COLO829 (cell line): ENCODE data around the gene AGPAT1.
"Not testable (repeated sequence)": the region's sequence is repeated elsewhere in the genome, so short reads cannot be mapped to it uniquely, and the experiment has no call there.

ENCODE experiments used
- DNase-seq: peaks from one replicate; pipeline ENCODE4 v3.0.0; 2012; ENCODE audit warnings: low spot score

AGPAT1 gene

GRCh38 chr6:32175711-32176475, at the start of gene AGPAT1:
Gene AGPAT1, minus strand, starts transcription at chr6:32176084. Its CDS starts 4,588 bp downstream, at chr6:32171496.
- peak; percentile 96 for DNase-seq

DNA sequence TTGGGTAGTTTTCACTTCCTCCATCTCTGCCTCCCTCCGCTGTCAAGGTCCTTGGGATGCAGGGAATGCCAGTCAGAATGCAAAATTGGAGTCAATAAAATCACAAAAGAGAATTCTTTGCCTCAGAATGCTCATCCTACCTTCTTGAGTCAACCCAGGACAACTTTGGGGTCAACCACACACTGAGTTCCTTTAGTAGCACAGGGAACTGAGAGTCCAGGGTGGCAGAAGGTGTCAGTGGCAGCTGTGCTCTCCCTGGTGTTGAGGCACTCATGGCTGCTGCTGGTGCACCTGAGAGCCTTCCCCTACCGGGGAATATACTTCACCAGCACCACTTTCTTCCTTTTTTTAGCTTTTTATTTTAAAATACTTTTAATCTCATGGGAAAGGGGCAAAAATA, 48.8 kb upstream of the AGPAT1 start:
- DNase-seq, result no peak

GRCh38 chr6:32223258-32224235, 47.7 kb upstream of the AGPAT1 start, which contains the start of gene NOTCH4:
Gene NOTCH4, minus strand, starts transcription at chr6:32224067. Its CDS starts 139 bp downstream, at chr6:32223928.
- DNase-seq, result no peak

DNA sequence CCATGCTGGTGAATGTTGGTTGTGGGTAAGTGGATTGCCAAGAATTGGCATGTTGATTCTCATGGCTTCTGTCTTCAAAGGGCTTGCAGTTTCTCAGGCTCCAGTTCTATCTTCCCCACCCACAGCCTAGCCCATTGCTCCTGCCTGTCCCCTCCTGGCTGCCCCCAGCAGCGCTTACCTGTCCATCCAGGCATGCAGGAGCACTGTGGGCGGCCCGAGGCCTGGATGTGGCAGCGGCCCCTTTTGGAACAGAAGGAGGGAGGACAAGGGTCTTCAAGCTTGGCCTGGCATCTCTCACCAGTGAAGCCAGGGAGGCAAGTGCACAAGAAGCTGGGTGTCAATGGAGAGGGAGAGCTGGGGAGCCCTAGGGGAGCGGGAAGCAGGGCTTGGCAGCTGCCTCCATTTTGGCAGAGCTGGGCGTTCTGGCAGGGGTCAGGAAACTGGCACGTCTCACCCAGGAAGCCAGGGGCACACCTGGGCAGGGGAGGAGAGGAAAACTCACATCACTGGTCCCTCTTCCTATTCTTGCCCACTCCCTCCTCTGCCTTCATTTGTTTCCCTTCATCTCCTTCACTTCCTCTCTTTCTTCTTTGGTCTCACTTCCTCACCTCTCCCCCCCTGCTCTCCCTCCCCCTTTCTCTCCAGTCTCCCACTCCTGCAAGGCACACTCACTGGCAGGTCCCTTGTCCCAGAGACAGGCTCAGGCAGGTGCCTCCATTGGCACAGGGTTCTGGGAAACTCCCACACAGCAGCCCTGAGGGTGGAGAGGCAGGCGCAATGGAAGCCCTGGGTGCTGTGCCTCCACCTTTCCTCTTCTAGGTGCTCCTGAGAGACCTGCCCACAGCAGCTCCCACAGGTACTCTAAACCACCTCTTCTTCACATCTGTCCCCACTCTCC, 46.7 kb upstream of the AGPAT1 start:
- DNase-seq, result no peak

GRCh38 chr6:32220021-32220420, 44.1 kb upstream of the AGPAT1 start:
- no peak for DNase-seq

GRCh38 chr6:32218167-32218566, 42.3 kb upstream of the AGPAT1 start:
- DNase-seq, result no peak

GRCh38 chr6:32216998-32217397, 41.1 kb upstream of the AGPAT1 start:
- no peak for DNase-seq

GRCh38 chr6:32216285-32216684, 40.4 kb upstream of the AGPAT1 start:
- DNase-seq, result no peak

- DNase-seq, result no peak
Measured at GRCh38 chr6:32215617-32216016, 39.7 kb upstream of the AGPAT1 start.

- no peak for DNase-seq
Measured at GRCh38 chr6:32214126-32214525, 38.2 kb upstream of the AGPAT1 start.

- no peak for DNase-seq
Measured at GRCh38 chr6:32213649-32214048, 37.8 kb upstream of the AGPAT1 start.

GRCh38 chr6:32212076-32212760, 36.3 kb upstream of the AGPAT1 start:
- DNase-seq, result no peak

- DNase-seq, result not testable (repeated sequence)
Measured at GRCh38 chr6:32211432-32211831, 35.5 kb upstream of the AGPAT1 start.

GRCh38 chr6:32210191-32210601, 34.3 kb upstream of the AGPAT1 start:
- DNase-seq, result no peak

DNA sequence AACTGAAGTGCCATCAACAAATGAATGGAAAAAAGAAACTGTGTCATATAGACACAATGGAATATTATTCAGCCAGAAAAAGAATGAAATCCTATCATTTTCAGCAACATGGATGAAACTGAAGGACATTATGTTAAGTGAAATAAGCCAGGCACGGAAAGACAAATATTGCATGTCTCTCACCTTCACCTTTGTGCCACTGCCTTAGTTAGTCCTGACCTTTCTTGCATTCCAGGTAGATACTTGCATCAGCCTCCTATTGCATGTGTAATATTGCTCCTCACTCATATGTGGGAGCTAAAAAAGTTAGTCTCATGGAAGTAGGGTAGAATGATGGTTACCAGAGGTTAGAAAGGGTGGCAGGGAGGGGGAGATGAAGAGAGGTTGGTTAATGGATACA, 33.1 kb upstream of the AGPAT1 start:
- DNase-seq, result no peak

- no peak for DNase-seq
Measured at GRCh38 chr6:32204268-32204715, 28.4 kb upstream of the AGPAT1 start.

DNA sequence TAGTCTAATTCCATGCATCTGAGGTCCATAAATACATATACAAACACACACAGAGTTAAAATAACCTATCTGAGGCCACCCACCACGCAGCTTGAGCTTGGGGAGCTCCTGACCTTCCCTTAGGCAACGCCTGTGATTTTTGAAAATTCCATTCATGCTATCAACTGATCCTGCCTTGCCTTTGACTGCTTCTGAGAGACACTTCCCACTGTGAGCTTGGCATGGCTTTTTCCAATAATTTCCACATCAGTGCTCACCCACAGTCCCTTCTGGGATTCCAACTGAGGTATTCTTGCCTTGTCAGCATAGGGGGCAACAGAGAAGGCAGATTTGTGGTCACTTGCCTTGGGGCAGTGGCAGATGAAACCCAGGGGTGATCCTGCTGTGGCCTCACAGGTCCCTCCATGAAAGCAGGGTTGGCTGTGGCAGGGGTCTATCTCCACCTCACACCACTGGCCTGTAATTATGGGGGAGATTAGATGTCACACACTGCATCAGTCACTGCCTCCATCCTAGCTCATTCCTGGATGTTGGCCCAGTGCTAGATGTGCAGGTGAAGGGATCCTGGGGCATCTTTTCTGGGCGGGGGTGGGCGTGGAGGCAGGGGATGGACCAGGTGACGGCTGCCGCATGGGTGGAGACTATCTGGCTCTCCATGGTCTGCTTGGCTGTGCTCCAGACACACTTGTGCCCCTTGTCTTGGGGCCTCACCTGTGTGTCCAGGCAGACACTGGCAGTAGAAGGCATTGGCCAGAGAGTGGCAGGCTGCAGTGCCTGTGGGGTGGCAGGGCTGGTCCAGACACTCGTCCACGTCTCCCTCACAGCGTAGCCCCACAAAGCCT, 27.8 kb upstream of the AGPAT1 start:
- DNase-seq, result no peak

DNA sequence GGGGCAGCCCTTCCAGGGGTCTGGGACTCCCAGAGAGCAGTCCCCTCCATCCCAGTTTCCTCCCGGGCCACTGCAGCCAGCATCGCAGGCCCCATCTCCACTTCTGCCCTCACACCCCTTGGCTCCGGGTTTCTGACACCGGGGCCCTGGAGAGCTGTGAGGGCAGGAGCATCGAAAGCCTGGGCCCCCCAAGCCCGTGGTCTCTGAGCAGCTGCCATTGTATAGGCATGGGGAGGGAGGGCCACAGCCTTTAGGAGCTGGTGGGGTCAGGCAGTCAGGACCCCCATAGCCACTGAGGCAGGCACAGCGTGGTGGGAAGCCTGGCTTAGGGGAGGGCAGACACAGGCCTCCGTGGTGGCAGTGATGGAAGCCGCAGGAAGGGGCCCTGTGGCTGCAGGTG, 26.3 kb upstream of the AGPAT1 start:
- no peak for DNase-seq

DNA sequence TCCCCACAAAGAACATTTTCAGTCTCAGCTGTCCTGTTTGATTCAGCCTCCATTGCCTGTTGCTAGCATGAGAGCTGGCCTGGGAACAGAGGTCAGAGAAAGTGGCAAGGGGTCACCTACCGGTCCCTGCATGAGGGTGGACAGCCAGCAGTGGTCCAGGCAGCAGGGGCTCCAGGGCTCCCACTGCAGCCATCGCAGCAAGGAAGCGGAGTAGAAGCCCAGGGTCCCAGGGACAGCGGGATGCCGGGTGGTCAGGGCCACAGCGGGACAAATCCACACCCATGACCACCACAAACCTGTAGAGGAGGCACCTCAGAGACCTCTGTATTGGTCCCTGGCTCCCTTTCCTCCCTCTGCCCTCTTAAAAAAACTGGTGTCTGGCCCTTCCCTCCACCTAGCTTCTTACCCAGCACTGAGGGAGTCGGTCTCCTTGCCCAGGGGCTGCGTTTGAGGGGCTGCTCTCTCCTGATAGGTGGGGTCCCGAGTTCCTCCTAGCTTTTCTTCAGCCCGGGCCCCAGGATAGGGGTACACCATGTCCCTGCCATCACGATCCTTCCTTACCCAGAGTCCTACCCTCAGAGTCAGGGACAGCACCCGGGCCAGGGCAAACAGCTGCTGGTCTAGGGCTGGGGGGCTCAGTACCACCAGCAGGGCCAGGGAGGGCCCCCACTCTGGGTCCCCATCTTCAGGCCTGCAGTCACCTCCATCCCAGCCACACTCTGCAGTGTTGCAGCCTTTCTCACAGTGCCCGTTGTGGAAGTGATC, 25.0 kb upstream of the AGPAT1 start:
- no peak for DNase-seq
